ENCODE results near the gene MMD. TPM values are rescaled to one million over a fixed set of nuclear protein-coding genes. Genes with fewer than 3 reads are reported as not detected.

MMD gene
- total and polyA plus RNA-seq, 2 of the 13 experiments (the other 11 are each of a cell fraction or from before 2014, with no cell fraction given), result 121 to 225 TPM

DNA sequence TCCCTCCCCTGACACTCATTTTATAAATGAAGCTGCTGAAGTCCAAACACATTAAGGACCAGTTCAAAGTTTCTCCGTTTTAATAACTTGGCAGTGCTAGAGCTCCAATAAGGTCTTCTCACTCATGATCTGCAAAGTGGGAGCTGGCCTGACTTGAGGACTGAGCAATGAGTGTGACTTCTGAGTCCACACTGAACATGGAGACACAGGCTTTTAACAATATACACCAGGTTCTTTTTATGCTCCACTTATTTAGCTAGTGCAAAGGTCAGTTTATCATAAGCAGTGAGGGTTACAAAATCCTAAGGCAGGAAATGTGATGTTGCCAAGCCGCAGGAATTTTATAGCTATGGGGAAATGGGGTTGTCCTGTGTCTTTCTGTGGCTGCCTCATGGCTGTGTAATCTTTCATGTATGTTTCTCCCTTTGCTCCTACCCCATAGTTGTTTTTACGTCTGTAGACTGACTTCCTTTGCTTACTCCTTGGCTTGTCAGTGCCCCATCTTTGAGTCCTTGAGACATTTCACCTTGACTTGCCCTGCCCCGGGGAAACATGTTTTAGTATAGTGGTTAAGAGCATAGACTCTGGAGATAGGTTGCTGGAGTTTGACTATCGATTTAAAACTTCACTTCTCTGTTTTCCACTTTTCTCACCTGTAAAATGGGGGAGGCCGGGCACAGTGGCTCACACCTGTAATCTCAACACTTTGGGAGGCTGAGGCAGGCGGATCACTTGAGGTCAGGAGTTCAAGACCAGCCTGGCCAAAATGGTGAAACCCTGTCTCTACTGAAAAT is 12.2 kb upstream of the MMD start (continued):
- TF ChIP-seq CENPT (CRISPR knock-in tag; IDR thresholded peaks at IDR 0.05; ENCODE audit: low read depth) (no peak), ZNF3 (CRISPR knock-in tag; IDR thresholded peaks at IDR 0.05) (0 out of 2 replicates have a peak, but pooled peaks have one; percentile 17), ZNF292 (CRISPR knock-in tag; IDR thresholded peaks at IDR 0.05; ENCODE audit: borderline replicate concordance, low read depth) (peak; percentile 6; the same call in 1 of the 2 replicates), MATR3 (CRISPR knock-in tag; IDR thresholded peaks at IDR 0.05) (no peak), SP140L (CRISPR knock-in tag; IDR thresholded peaks at IDR 0.05; ENCODE audit: borderline replicate concordance) (peak; percentile 29; the same call in 1 of the 2 replicates), SIN3B (IDR thresholded peaks at IDR 0.05; ENCODE audit: low read length) (no peak), YY1 (IDR thresholded peaks at IDR 0.05; ENCODE audit: insufficient read depth, insufficient replicate concordance, low read depth, low read length) (peak; percentile 21), ZNF430 (CRISPR knock-in tag; IDR thresholded peaks at IDR 0.05) (no peak), TGIF2 (CRISPR knock-in tag; IDR thresholded peaks at IDR 0.05) (no peak), ZNF101 (CRISPR knock-in tag; IDR thresholded peaks at IDR 0.05; ENCODE audit: borderline replicate concordance, low read depth) (no peak), ZFP37 (CRISPR knock-in tag; IDR thresholded peaks at IDR 0.05; ENCODE audit: borderline replicate concordance) (no peak), HNRNPH1 (optimal IDR thresholded peaks at IDR 0.05; ENCODE audit: low read depth, low read length) (no peak)
- TF ChIP-seq, protein P1, sequence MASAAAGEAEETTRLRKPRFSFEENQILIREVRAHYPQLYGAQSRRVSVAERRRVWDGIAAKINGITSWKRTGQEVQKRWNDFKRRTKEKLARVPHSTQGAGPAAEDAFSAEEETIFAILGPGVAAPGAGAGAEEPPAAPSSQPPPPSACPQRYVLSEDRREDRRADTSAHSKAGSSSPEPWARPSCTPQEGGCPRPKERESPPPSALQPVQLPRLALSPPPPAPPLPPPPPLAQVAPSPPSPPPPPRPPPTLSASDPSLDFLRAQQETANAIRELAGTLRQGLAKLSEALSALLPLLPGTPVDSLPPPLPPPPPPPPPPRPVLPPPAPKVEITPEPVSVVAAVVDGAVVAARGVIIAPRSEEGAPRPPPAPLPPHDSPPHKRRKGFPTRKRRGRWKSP (CRISPR knock-in tag; IDR thresholded peaks at IDR 0.05), result peak; percentile 36; the same call in 1 of the 2 replicates
- TF ChIP-seq, protein P2, sequence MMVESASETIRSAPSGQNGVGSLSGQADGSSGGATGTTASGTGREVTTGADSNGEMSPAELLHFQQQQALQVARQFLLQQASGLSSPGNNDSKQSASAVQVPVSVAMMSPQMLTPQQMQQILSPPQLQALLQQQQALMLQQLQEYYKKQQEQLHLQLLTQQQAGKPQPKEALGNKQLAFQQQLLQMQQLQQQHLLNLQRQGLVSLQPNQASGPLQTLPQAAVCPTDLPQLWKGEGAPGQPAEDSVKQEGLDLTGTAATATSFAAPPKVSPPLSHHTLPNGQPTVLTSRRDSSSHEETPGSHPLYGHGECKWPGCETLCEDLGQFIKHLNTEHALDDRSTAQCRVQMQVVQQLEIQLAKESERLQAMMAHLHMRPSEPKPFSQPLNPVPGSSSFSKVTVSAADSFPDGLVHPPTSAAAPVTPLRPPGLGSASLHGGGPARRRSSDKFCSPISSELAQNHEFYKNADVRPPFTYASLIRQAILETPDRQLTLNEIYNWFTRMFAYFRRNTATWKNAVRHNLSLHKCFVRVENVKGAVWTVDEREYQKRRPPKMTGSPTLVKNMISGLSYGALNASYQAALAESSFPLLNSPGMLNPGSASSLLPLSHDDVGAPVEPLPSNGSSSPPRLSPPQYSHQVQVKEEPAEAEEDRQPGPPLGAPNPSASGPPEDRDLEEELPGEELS (CRISPR knock-in tag; IDR thresholded peaks at IDR 0.05), result no peak
- TF ChIP-seq, protein P3, sequence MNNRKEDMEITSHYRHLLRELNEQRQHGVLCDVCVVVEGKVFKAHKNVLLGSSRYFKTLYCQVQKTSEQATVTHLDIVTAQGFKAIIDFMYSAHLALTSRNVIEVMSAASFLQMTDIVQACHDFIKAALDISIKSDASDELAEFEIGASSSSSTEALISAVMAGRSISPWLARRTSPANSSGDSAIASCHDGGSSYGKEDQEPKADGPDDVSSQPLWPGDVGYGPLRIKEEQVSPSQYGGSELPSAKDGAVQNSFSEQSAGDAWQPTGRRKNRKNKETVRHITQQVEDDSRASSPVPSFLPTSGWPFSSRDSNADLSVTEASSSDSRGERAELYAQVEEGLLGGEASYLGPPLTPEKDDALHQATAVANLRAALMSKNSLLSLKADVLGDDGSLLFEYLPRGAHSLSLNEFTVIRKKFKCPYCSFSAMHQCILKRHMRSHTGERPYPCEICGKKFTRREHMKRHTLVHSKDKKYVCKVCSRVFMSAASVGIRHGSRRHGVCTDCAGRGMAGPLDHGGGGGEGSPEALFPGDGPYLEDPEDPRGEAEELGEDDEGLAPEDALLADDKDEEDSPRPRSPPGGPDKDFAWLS (CRISPR knock-in tag; IDR thresholded peaks at IDR 0.05; ENCODE audit: borderline replicate concordance), result no peak
- TF ChIP-seq, protein P4, sequence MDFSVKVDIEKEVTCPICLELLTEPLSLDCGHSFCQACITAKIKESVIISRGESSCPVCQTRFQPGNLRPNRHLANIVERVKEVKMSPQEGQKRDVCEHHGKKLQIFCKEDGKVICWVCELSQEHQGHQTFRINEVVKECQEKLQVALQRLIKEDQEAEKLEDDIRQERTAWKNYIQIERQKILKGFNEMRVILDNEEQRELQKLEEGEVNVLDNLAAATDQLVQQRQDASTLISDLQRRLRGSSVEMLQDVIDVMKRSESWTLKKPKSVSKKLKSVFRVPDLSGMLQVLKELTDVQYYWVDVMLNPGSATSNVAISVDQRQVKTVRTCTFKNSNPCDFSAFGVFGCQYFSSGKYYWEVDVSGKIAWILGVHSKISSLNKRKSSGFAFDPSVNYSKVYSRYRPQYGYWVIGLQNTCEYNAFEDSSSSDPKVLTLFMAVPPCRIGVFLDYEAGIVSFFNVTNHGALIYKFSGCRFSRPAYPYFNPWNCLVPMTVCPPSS (IDR thresholded peaks at IDR 0.05), result no peak
- TF ChIP-seq, protein P5, sequence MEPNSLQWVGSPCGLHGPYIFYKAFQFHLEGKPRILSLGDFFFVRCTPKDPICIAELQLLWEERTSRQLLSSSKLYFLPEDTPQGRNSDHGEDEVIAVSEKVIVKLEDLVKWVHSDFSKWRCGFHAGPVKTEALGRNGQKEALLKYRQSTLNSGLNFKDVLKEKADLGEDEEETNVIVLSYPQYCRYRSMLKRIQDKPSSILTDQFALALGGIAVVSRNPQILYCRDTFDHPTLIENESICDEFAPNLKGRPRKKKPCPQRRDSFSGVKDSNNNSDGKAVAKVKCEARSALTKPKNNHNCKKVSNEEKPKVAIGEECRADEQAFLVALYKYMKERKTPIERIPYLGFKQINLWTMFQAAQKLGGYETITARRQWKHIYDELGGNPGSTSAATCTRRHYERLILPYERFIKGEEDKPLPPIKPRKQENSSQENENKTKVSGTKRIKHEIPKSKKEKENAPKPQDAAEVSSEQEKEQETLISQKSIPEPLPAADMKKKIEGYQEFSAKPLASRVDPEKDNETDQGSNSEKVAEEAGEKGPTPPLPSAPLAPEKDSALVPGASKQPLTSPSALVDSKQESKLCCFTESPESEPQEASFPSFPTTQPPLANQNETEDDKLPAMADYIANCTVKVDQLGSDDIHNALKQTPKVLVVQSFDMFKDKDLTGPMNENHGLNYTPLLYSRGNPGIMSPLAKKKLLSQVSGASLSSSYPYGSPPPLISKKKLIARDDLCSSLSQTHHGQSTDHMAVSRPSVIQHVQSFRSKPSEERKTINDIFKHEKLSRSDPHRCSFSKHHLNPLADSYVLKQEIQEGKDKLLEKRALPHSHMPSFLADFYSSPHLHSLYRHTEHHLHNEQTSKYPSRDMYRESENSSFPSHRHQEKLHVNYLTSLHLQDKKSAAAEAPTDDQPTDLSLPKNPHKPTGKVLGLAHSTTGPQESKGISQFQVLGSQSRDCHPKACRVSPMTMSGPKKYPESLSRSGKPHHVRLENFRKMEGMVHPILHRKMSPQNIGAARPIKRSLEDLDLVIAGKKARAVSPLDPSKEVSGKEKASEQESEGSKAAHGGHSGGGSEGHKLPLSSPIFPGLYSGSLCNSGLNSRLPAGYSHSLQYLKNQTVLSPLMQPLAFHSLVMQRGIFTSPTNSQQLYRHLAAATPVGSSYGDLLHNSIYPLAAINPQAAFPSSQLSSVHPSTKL (CRISPR knock-in tag; IDR thresholded peaks at IDR 0.05), result peak; percentile 92
